ENCODE measurements around the gene ZBTB20.

The ZBTB20 gene

DNA sequence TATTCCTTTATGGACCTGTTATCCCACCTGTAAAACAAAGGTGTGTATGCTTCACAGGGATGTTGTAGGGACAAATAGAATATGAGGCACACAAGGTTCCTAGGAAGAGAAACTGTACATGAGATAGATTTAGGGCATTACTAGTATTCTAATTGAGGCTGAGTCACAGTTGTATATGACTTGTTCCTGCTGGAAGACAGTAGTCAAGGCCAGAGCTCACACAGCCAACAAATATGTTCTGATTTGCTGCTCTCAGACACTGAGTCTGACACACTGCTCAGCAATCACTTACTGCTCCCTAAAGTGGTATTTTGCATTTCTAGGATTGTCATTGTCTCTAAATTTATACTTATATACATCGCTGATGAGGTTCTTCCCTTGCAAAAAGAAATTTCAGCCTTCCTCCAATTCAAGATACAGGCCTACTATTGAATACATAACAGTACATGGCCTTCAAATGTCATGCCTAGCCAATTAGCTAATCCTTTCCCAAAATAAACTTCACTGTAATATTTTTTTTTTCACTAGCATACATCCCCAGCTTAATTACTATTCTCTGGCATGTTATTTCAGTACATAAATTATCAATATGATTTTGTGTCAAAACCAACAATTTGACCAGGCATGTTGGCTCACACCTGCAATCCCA, 783.4 kb downstream of the ZBTB20 start:
- no peak overlapping the region for H3K14ac ChIP-seq (ENCODE audit: low read length in 2 of 2)
- H3K4me2 ChIP-seq (ENCODE audit: low read length, poor library complexity, severe bottlenecking), result no peak overlapping the region
- peaks cover 3% of the 10 kb centered on the region for H3K4me1 ChIP-seq (ENCODE audit: control insufficient read depth, insufficient read depth, low read depth, low read length)
- no peak overlapping the region for H3K18ac ChIP-seq (ENCODE audit: low read depth in 1 of 2, low read length in 2 of 2)
- peak; percentile 74 for DNase-seq
- H2BK12ac ChIP-seq (ENCODE audit: low read length in 2 of 2), result no peak overlapping the region
- peaks cover 19% of the 10 kb centered on the region for H3K79me1 ChIP-seq (replicated peaks; ENCODE audit: low read length, poor library complexity, severe bottlenecking)
- H3K23ac ChIP-seq (ENCODE audit: low read length in 2 of 2), result no peak overlapping the region
- no peak overlapping the region for H3K4ac ChIP-seq (ENCODE audit: low read depth in 1 of 2, low read length in 2 of 2)
- no peaks in the 10 kb centered on the region for H3K27me3 ChIP-seq (ENCODE audit: control insufficient read depth in 1 of 2, insufficient read depth in 1 of 2, low read length in 2 of 2)
- no peak overlapping the region for H4K8ac ChIP-seq (ENCODE audit: low read length)
- peak overlapping the region; percentile 67 for H3K9ac ChIP-seq (ENCODE audit: low read length)
- no peak overlapping the region for H2BK15ac ChIP-seq (ENCODE audit: low read depth, poor library complexity, severe bottlenecking)
- WGBS, result 77% methylated on average over 1 of the region's 1 CpG
- H3K4me3 ChIP-seq (ENCODE audit: insufficient read depth in 1 of 2, low read depth in 1 of 2, low read length in 2 of 2), result no peak overlapping the region
- peaks cover 4 to 8% of the 10 kb centered on the region in 2 experiments for H3K36me3 ChIP-seq (ENCODE audit: control insufficient read depth in 1 of 2, insufficient read depth in 2 of 2, low read depth in 1 of 2, low read length in 2 of 2)
- no peak overlapping the region for H2AK5ac ChIP-seq (ENCODE audit: low read length, severe bottlenecking)
- H4K91ac ChIP-seq (ENCODE audit: low read length), result no peak overlapping the region
- H2BK120ac ChIP-seq (ENCODE audit: low read depth, low read length), result no peak overlapping the region
- no peaks in the 10 kb centered on the region for H3K9me3 ChIP-seq (ENCODE audit: control insufficient read depth, low read length)
- H2AFZ ChIP-seq (ENCODE audit: low read depth, low read length), result no peak overlapping the region
- H3K27ac ChIP-seq (ENCODE audit: low read length, poor library complexity, severe bottlenecking), result no peak overlapping the region
- H2BK5ac ChIP-seq (ENCODE audit: low read depth, low read length, poor library complexity, severe bottlenecking), result no peak overlapping the region

DNA sequence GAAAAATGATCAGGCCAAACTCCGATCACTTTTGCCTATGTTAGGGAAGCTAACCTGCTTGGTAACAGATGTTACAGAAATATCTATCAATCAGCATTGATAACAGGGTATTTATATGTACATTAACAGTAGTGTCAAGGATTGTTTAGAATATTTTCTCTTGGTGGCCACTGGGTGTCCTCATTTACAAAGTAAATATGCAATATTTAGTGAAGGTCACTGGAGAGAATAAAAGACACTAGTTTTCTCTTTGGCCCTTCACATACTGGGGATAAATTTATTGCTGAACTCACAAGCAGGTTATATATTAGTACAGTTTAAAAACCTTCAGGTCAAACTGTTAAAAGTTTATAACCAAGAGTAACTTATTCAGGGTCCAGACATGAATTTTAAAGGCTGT, 784.3 kb downstream of the ZBTB20 start:
- no peak overlapping the region for H4K91ac ChIP-seq (ENCODE audit: low read length)
- DNase-seq, result peak; percentile 47
- H3K9ac ChIP-seq (ENCODE audit: low read length), result peak overlapping the region; percentile 67
- H2BK120ac ChIP-seq (ENCODE audit: low read depth, low read length), result no peak overlapping the region
- no peak overlapping the region for H3K27ac ChIP-seq (ENCODE audit: low read length, poor library complexity, severe bottlenecking)
- no peak overlapping the region for H3K4me2 ChIP-seq (ENCODE audit: low read length, poor library complexity, severe bottlenecking)
- no peak overlapping the region for H3K4ac ChIP-seq (ENCODE audit: low read depth in 1 of 2, low read length in 2 of 2)
- H2BK12ac ChIP-seq (ENCODE audit: low read length in 2 of 2), result no peak overlapping the region
- H4K8ac ChIP-seq (ENCODE audit: low read length), result no peak overlapping the region
- no peak overlapping the region for H3K14ac ChIP-seq (ENCODE audit: low read length in 2 of 2)
- no peak overlapping the region for H3K18ac ChIP-seq (ENCODE audit: low read depth in 1 of 2, low read length in 2 of 2)
- no peak overlapping the region for H2BK15ac ChIP-seq (ENCODE audit: low read depth, poor library complexity, severe bottlenecking)
- H3K27me3 ChIP-seq (ENCODE audit: control insufficient read depth in 1 of 2, insufficient read depth in 1 of 2, low read length in 2 of 2), result no peaks in the 10 kb centered on the region
- no peak overlapping the region for H2AFZ ChIP-seq (ENCODE audit: low read depth, low read length)
- H3K79me1 ChIP-seq (replicated peaks; ENCODE audit: low read length, poor library complexity, severe bottlenecking), result peaks cover 14% of the 10 kb centered on the region
- H3K23ac ChIP-seq (ENCODE audit: low read length in 2 of 2), result no peak overlapping the region
- no CpG with 5 or more reads among the region's 1 CpG for WGBS
- H3K4me3 ChIP-seq (ENCODE audit: insufficient read depth in 1 of 2, low read depth in 1 of 2, low read length in 2 of 2), result no peak overlapping the region
- peaks cover 3% of the 10 kb centered on the region for H3K4me1 ChIP-seq (ENCODE audit: control insufficient read depth, insufficient read depth, low read depth, low read length)
- no peak overlapping the region for H2BK5ac ChIP-seq (ENCODE audit: low read depth, low read length, poor library complexity, severe bottlenecking)
- peaks cover 0 to 5% of the 10 kb centered on the region in 2 experiments for H3K36me3 ChIP-seq (ENCODE audit: control insufficient read depth in 1 of 2, insufficient read depth in 2 of 2, low read depth in 1 of 2, low read length in 2 of 2)
- no peaks in the 10 kb centered on the region for H3K9me3 ChIP-seq (ENCODE audit: control insufficient read depth, low read length)
- no peak overlapping the region for H2AK5ac ChIP-seq (ENCODE audit: low read length, severe bottlenecking)

DNA sequence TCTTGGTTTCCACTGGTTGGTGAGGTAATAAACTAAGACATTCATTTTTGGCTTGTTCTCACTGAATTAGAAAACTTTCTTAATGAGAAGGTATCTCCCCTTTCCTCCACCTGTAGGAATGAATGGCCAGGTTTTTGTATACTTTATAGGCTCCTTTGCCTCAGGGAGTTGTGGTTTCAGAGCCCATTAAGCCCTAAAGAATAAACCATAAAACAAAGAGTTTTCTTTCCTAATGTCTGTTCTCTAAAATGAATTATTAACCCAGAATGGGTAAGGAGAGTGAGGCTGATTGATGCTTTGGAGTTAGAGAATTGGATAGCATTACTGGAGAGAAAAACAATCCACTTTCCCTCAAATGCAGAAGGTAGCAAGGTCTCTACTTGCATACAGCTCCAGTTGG, 785.7 kb downstream of the ZBTB20 start:
- H3K23ac ChIP-seq (ENCODE audit: low read length in 2 of 2), result no peak overlapping the region
- peaks cover 3% of the 10 kb centered on the region for H3K4me1 ChIP-seq (ENCODE audit: control insufficient read depth, insufficient read depth, low read depth, low read length)
- DNase-seq, result no peak
- H2AFZ ChIP-seq (ENCODE audit: low read depth, low read length), result no peak overlapping the region
- no peak overlapping the region for H3K9ac ChIP-seq (ENCODE audit: low read length)
- H3K4ac ChIP-seq (ENCODE audit: low read depth in 1 of 2, low read length in 2 of 2), result no peak overlapping the region
- no peak overlapping the region for H4K8ac ChIP-seq (ENCODE audit: low read length)
- H2BK5ac ChIP-seq (ENCODE audit: low read depth, low read length, poor library complexity, severe bottlenecking), result no peak overlapping the region
- no peak overlapping the region for H3K18ac ChIP-seq (ENCODE audit: low read depth in 1 of 2, low read length in 2 of 2)
- H3K9me3 ChIP-seq (ENCODE audit: control insufficient read depth, low read length), result no peaks in the 10 kb centered on the region
- H3K27ac ChIP-seq (ENCODE audit: low read length, poor library complexity, severe bottlenecking), result peak overlapping the region; percentile 41
- H4K91ac ChIP-seq (ENCODE audit: low read length), result no peak overlapping the region
- no peak overlapping the region for H2AK5ac ChIP-seq (ENCODE audit: low read length, severe bottlenecking)
- H2BK120ac ChIP-seq (ENCODE audit: low read depth, low read length), result no peak overlapping the region
- H3K14ac ChIP-seq (ENCODE audit: low read length in 2 of 2), result no peak overlapping the region
- H3K4me2 ChIP-seq (ENCODE audit: low read length, poor library complexity, severe bottlenecking), result no peak overlapping the region
- no peak overlapping the region for H2BK12ac ChIP-seq (ENCODE audit: low read length in 2 of 2)
- no peaks in the 10 kb centered on the region for H3K27me3 ChIP-seq (ENCODE audit: control insufficient read depth in 1 of 2, insufficient read depth in 1 of 2, low read length in 2 of 2)
- peaks cover 18% of the 10 kb centered on the region for H3K79me1 ChIP-seq (replicated peaks; ENCODE audit: low read length, poor library complexity, severe bottlenecking)
- no peak overlapping the region for H2BK15ac ChIP-seq (ENCODE audit: low read depth, poor library complexity, severe bottlenecking)
- H3K36me3 ChIP-seq (ENCODE audit: control insufficient read depth in 1 of 2, insufficient read depth in 2 of 2, low read depth in 1 of 2, low read length in 2 of 2), result no peaks in the 10 kb centered on the region
- no peak overlapping the region for H3K4me3 ChIP-seq (ENCODE audit: insufficient read depth in 1 of 2, low read depth in 1 of 2, low read length in 2 of 2)

DNA sequence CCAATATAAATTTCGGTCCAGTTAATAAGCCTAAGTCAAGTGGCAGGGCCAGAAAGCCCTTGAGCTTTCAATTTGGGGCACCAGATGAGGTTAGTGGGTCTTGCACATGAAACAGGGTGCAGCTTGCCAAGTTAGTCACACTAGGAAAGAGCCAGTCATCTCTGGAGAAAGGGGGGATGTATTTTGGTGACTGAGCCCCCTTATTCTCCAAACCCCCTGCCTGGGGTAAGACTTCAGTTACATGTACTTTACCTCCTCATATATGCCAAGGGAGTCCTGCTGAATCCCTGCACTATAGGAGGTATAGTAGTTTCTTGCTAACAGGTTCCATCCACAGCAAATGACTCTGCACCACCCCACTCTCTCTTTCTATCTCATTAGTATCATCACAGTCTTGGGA, 790.6 kb downstream of the ZBTB20 start:
- Histone ChIP-seq H2BK5ac (ENCODE audit: low read depth, low read length, poor library complexity, severe bottlenecking) (no peak overlapping the region), H2BK120ac (ENCODE audit: low read depth, low read length) (no peak overlapping the region), H3K4ac (ENCODE audit: low read depth in 1 of 2, low read length in 2 of 2) (no peak overlapping the region), H3K79me1 (replicated peaks; ENCODE audit: low read length, poor library complexity, severe bottlenecking) (peaks cover 21% of the 10 kb centered on the region), H3K9ac (ENCODE audit: low read length) (no peak overlapping the region), H3K9me3 (ENCODE audit: control insufficient read depth, low read length) (no peaks in the 10 kb centered on the region), H3K4me2 (ENCODE audit: low read length, poor library complexity, severe bottlenecking) (no peak overlapping the region), H2BK15ac (ENCODE audit: low read depth, poor library complexity, severe bottlenecking) (no peak overlapping the region), H3K4me1 (ENCODE audit: control insufficient read depth, insufficient read depth, low read depth, low read length) (peaks cover 2% of the 10 kb centered on the region), H3K27ac (ENCODE audit: low read length, poor library complexity, severe bottlenecking) (no peak overlapping the region), H2AFZ (ENCODE audit: low read depth, low read length) (no peak overlapping the region), H3K18ac (ENCODE audit: low read depth in 1 of 2, low read length in 2 of 2) (no peak overlapping the region), H3K36me3 (ENCODE audit: control insufficient read depth in 1 of 2, insufficient read depth in 2 of 2, low read depth in 1 of 2, low read length in 2 of 2) (peaks cover 3 to 5% of the 10 kb centered on the region in 2 experiments), H4K91ac (ENCODE audit: low read length) (no peak overlapping the region), H3K27me3 (ENCODE audit: control insufficient read depth in 1 of 2, insufficient read depth in 1 of 2, low read length in 2 of 2) (no peaks in the 10 kb centered on the region), H3K4me3 (ENCODE audit: insufficient read depth in 1 of 2, low read depth in 1 of 2, low read length in 2 of 2) (no peak overlapping the region), H3K14ac (ENCODE audit: low read length in 2 of 2) (no peak overlapping the region), H4K8ac (ENCODE audit: low read length) (no peak overlapping the region), H3K23ac (ENCODE audit: low read length in 2 of 2) (no peak overlapping the region), H2AK5ac (ENCODE audit: low read length, severe bottlenecking) (no peak overlapping the region), H2BK12ac (ENCODE audit: low read length in 2 of 2) (no peak overlapping the region)
- 92% methylated on average over 1 of the region's 1 CpG for WGBS
- DNase-seq, result no peak
